Activated T-cell treated with anti-CD3 and anti-CD28 coated beads, Interleukin-2, amount 50 U/mL, for 72 hours (primary cell): Measurements from ENCODE around the gene FGF19. TPM values are rescaled to one million over a fixed set of nuclear protein-coding genes. Genes with fewer than 3 reads are reported as not detected.

Experiments
- ATAC-seq, 2 donors: fragments of 150-1000 bp; cut with Tn5 transposase; replicated peaks in 1 of 2; 2 replicates each; pipeline ENCODE4 v1.10.0; 2021; ENCODE audit warnings: moderate library complexity in 2 of 2, mild to moderate bottlenecking in 1 of 2
- DNase-seq, 2 donors: peaks; one replicate each; pipeline ENCODE4 v3.0.0; 2021 to 2022; ENCODE audit warnings: mixed read lengths in 1 of 2
- H3K27ac Mint-ChIP-seq: one replicate; pipeline ENCODE4 v1.8.0; 2022; ENCODE audit warnings: mild to moderate bottlenecking, moderate library complexity, mixed read lengths
- H3K27me3 Mint-ChIP-seq: one replicate; pipeline ENCODE4 v1.8.0; 2022; ENCODE audit warnings: low read depth, mixed read lengths
- H3K36me3 Mint-ChIP-seq, 2 donors: one replicate each; pipeline ENCODE4 v1.8.0; 2022; ENCODE audit warnings: mixed read lengths in 2 of 2, mild to moderate bottlenecking in 1 of 2; ENCODE audit not compliant: insufficient read depth in 2 of 2
- H3K4me1 Mint-ChIP-seq: one replicate; pipeline ENCODE4 v1.8.0; 2022; ENCODE audit warnings: low read depth, mixed read lengths
- H3K4me3 Mint-ChIP-seq, 2 donors: one replicate each; pipeline ENCODE4 v1.8.0; 2022; ENCODE audit warnings: mild to moderate bottlenecking in 2 of 2, mixed read lengths in 2 of 2, moderate library complexity in 2 of 2
- H3K9me3 Mint-ChIP-seq, 2 donors: one replicate each; pipeline ENCODE4 v1.8.0; 2022; ENCODE audit warnings: mixed read lengths in 2 of 2
- total RNA-seq, 2 donors: library from RNA; stranded (reverse); gene quantifications; one replicate each; pipeline ENCODE4 v1.2.3, GENCODE V29; 2022

FGF19 gene
- total RNA-seq, 2 donors from 2014 or later, result 0.10 to 0.35 TPM

- H3K9me3 Mint-ChIP-seq, result no peaks in the 10 kb centered on the region
- no peak overlapping the region for H3K4me3 Mint-ChIP-seq
- H3K36me3 Mint-ChIP-seq, result no peaks in the 10 kb centered on the region
- no peaks in the 10 kb centered on the region for H3K27me3 Mint-ChIP-seq
- no peak overlapping the region for H3K27ac Mint-ChIP-seq
- no peaks in the 10 kb centered on the region for H3K4me1 Mint-ChIP-seq
- DNase-seq, result no peak
- no peak for ATAC-seq
These were observed 51.8 kb downstream of the FGF19 start for GRCh38 chr11:69651834-69652620.

DNA sequence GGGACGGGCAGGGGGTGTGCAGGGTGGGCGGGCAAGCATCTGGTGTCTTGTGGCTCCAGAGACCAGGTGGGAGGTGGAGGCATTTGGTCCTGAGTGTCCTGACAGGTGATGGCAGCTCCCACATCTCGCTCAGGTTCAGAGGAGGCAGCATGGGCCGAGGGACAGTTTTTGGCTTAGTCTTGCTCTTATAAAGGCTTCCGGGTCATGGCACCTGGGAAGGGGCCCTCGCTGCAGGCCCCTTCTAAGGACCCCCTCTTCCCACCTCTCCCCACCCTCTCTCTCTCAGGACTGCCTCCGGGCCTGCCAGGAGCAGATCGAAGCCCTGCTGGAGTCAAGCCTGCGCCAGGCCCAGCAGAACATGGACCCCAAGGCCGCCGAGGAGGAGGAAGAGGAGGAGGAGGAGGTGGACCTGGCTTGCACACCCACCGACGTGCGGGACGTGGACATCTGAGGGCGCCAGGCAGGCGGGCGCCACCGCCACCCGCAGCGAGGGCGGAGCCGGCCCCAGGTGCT, 52.9 kb downstream of the FGF19 start:
- H3K27ac Mint-ChIP-seq, result no peak overlapping the region
- H3K4me3 Mint-ChIP-seq, result no peak overlapping the region
- DNase-seq (no peak), ATAC-seq (no peak)
- H3K9me3 Mint-ChIP-seq, result no peaks in the 10 kb centered on the region
- H3K36me3 Mint-ChIP-seq, result no peaks in the 10 kb centered on the region
- no peaks in the 10 kb centered on the region for H3K4me1 Mint-ChIP-seq
- no peaks in the 10 kb centered on the region for H3K27me3 Mint-ChIP-seq

GRCh38 chr11:69650081-69650831, 53.6 kb downstream of the FGF19 start:
- DNase-seq, result no peak
- Mint-ChIP-seq H3K9me3 (no peaks in the 10 kb centered on the region), H3K4me3 (no peak overlapping the region), H3K27me3 (no peaks in the 10 kb centered on the region), H3K4me1 (no peaks in the 10 kb centered on the region), H3K36me3 (no peaks in the 10 kb centered on the region), H3K27ac (no peak overlapping the region)
- ATAC-seq, result no peak

GRCh38 chr11:69649576-69649900, 54.3 kb downstream of the FGF19 start:
- no peak overlapping the region for H3K27ac Mint-ChIP-seq
- ATAC-seq, result no peak

GRCh38 chr11:69648679-69649575, 54.9 kb downstream of the FGF19 start:
- Mint-ChIP-seq H3K4me1 (no peaks in the 10 kb centered on the region), H3K27me3 (no peaks in the 10 kb centered on the region), H3K27ac (no peak overlapping the region), H3K4me3 (no peak overlapping the region), H3K9me3 (no peaks in the 10 kb centered on the region), H3K36me3 (no peaks in the 10 kb centered on the region)
- DNase-seq, result no peak
- no peak for ATAC-seq

More at GRCh38 chr11:69649576-69649900, 54.3 kb downstream of the FGF19 start:
- no peaks in the 10 kb centered on the region for H3K36me3 Mint-ChIP-seq
- no peak overlapping the region for H3K4me3 Mint-ChIP-seq
- H3K4me1 Mint-ChIP-seq, result no peaks in the 10 kb centered on the region
- no peaks in the 10 kb centered on the region for H3K27me3 Mint-ChIP-seq
- no peak for DNase-seq
- H3K9me3 Mint-ChIP-seq, result no peaks in the 10 kb centered on the region

Other genes with a start within 250 kb of the FGF19 start
- gene LINC01488, start 222.4 kb downstream of the FGF19 start, total RNA-seq, result not detected
- gene CCND1, start 62.9 kb downstream of the FGF19 start, total RNA-seq, result 1 to 10 TPM; 1.5 to 1.8 TPM
- gene LTO1, start 28.7 kb downstream of the FGF19 start, total RNA-seq, result 10 to 100 TPM; 30.5 to 33.2 TPM
- not detected for gene FGF4, start 71.3 kb upstream of the FGF19 start, total RNA-seq
- not detected for gene FGF3, start 115.4 kb upstream of the FGF19 start, total RNA-seq